Loucy (cell line): ENCODE measurements around the gene HOXD12.

Experiments used
- CTCF ChIP-seq: fragments of 200-600 bp; sonication (generic); conservative IDR thresholded peaks from 2 replicates; pipeline ENCODE4 v1.5.1; 2014; ENCODE audit warnings: mild to moderate bottlenecking, antibody characterized with exemption, low read length
- EZH2phosphoT487 ChIP-seq: fragments of 200-600 bp; IDR thresholded peaks from 2 replicates; pipeline ENCODE4 v1.6.1; 2018; ENCODE audit warnings: antibody characterized with exemption, mild to moderate bottlenecking, moderate library complexity, borderline replicate concordance

- no peak for TF ChIP-seq CTCF
- no peak for TF ChIP-seq EZH2phosphoT487
Observed at GRCh38 chr2:176095421-176095820, 4.2 kb upstream of the HOXD12 start.
